NCI-H128 (cell line): ENCODE data around the gene PUS7L.

Source experiments
- DNase-seq: peaks from one replicate; lab custom pipeline; 2025; ENCODE audit not compliant: unreplicated experiment; lab: John Stamatoyannopoulos, UW

Gene PUS7L, protein sequence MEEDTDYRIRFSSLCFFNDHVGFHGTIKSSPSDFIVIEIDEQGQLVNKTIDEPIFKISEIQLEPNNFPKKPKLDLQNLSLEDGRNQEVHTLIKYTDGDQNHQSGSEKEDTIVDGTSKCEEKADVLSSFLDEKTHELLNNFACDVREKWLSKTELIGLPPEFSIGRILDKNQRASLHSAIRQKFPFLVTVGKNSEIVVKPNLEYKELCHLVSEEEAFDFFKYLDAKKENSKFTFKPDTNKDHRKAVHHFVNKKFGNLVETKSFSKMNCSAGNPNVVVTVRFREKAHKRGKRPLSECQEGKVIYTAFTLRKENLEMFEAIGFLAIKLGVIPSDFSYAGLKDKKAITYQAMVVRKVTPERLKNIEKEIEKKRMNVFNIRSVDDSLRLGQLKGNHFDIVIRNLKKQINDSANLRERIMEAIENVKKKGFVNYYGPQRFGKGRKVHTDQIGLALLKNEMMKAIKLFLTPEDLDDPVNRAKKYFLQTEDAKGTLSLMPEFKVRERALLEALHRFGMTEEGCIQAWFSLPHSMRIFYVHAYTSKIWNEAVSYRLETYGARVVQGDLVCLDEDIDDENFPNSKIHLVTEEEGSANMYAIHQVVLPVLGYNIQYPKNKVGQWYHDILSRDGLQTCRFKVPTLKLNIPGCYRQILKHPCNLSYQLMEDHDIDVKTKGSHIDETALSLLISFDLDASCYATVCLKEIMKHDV

DNA sequence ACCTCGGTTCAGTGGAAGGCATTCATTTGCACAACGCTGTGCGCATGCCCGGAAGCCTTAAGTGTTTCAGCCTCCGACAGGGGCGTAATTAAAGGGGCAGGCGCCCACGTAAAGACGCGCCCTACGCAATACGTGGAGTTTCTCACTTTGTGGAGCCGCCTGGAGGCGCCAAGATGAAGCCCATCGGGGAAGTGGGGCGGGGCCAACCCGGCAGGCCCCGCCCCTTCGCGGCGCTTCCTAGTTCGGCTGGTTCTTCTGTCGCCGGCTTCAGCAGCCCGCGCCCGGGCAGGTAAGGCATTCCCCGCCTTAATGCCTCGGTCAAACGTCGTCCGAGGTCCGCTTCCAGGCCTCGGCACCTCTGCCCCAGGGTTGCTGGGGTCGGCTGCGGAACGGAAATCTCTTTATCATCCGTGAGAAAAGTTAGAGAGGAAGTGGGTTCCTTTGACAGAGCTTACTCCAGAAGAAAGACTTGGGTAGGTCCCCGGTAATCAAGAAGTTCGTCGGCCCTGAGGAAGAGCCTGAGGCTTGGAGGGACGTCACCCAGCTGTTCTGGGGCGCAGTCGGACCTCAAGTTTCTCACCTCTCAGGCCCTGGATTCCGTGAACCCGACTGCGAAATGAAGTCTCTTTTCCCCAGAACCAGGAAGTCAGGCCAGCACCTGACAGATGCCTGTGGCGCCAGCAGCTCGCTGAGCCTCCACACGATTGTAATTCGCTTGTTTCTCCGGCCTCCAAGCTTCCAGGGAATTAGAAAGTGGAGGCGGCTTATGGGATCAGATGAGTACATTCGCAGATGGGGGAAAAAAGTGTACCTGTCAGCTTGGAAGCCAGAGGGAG lies at the start of gene PUS7L, which contains the start of gene IRAK4:
PUS7L (minus strand) TSS at position 63 of the 836 bp plus-strand sequence. CDS start 3,545 bp downstream, outside the sequence.
IRAK4 (plus strand) TSS at position 224 of the 836 bp plus-strand sequence. CDS start 9,161 bp downstream, outside the sequence.
- peak; percentile 95 for DNase-seq

GRCh38 chr12:43807386-43807785 lies 48.8 kb upstream of the PUS7L start:
- DNase-seq: no peak

- no peak for DNase-seq
Measured at GRCh38 chr12:43806737-43807072, 48.1 kb upstream of the PUS7L start.

GRCh38 chr12:43805860-43806736 lies 47.5 kb upstream of the PUS7L start, which contains the start of gene TWF1:
Gene TWF1, minus strand, starts transcription at chr12:43806317. Its CDS starts 72 bp downstream, at chr12:43806245.
- DNase-seq: peak; percentile 64

- no peak for DNase-seq
Measured at GRCh38 chr12:43805149-43805859, 46.7 kb upstream of the PUS7L start.

GRCh38 chr12:43797561-43798217 lies 39.1 kb upstream of the PUS7L start:
- DNase-seq: no peak

GRCh38 chr12:43795716-43796280 lies 37.2 kb upstream of the PUS7L start:
- DNase-seq: no peak

- no peak for DNase-seq
Measured at GRCh38 chr12:43789941-43790340, 31.4 kb upstream of the PUS7L start.

DNA sequence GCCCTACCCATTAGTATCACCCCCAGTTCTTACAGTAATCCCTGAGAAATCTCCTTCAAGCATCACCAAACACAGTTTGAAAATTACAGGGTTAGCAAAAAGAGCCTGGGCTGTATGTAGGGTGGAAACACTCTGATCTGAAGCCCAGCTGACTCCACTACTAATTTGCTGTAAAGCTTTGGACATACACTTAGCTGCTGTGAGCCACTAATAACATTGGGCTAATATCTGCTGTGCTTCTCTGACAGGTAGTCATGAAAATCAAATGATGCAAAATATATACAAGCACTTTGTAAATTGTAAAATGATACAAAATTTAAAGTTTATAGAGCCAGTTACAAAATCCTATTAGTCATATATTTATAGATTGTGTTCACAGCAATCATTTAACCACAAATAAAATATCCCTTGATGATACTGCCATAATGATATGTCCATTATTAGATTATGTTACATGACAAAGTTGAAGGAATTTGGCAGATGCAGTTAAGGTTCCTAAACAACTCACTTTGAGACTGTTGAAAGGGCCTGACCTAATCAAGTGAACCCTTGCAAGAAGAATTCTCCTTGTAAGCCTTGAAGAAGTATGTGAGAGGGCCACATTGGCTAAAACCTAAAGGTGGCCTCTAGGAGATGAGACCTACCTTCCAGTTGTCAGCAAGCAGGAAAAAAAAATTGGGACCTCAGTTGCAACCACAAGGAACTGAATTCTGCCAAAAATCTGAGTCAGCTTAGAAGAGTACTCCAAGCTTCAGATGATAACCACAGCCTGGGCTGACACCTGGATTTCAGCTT lies 28.5 kb upstream of the PUS7L start:
- DNase-seq: no peak

GRCh38 chr12:43776498-43776897 lies 17.9 kb upstream of the PUS7L start:
- no peak for DNase-seq

DNA sequence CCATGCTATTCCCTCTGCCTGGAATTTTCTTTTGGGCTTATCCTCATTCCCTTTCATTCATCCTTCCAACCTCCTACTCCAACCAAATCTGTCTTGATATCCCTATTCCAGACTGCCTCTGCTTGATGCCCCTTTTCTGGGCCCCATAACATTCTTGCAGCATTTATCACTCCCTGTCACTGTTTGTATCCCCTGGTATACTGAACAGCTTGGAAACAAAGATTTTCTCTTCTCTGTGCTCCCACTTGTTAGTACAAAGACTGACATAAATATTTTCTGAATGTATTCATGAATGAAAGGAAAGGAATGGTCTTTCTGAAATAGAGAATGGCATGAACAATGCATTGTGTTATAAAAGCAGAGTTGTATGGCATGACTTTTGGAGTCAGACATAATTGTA lies 7.7 kb upstream of the PUS7L start:
- DNase-seq: no peak

GRCh38 chr12:43764528-43764927 lies 5.9 kb upstream of the PUS7L start:
- DNase-seq: no peak

- DNase-seq: no peak
Measured at GRCh38 chr12:43763769-43764168, 5.2 kb upstream of the PUS7L start.

DNA sequence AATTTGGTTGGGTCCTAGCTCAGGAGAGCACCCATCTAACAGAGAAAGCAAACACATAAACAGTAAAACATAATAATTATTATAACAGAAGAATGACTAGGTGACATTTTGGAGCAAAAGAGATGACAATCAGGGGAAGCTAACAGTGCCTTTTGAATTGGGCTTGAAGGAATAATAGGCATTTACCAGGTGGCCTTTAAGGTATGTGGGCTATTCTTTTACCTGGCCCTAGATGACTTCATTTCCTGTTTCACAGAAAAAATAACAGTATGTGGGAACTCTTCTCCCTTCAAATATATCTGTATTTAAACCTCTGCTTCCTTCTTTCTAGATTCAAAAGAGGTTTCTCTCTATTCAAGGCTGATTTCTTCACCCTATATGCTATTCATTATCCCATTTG lies 4.0 kb upstream of the PUS7L start:
- DNase-seq: no peak

DNA sequence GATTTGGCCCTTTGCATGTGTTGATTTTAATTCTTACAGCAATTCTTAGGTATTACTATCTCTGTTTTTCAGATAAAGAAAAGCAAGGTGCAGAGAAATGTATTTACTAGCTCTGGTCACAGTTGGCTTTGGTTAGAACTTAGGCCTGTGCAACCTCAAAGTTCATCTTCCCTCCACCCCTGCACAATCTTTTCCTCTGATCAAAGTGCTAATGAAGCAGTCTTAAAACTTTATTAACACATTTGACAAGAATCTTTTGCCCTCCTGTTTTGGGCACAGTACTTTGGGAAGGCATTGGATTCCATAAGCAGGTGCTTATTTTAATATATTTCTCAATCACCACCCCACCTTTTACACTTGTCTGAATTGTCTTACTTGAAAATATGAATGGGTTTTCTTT lies 2.9 kb upstream of the PUS7L start:
- no peak for DNase-seq

GRCh38 chr12:43760396-43760795 lies 1.8 kb upstream of the PUS7L start:
- no peak for DNase-seq

DNA sequence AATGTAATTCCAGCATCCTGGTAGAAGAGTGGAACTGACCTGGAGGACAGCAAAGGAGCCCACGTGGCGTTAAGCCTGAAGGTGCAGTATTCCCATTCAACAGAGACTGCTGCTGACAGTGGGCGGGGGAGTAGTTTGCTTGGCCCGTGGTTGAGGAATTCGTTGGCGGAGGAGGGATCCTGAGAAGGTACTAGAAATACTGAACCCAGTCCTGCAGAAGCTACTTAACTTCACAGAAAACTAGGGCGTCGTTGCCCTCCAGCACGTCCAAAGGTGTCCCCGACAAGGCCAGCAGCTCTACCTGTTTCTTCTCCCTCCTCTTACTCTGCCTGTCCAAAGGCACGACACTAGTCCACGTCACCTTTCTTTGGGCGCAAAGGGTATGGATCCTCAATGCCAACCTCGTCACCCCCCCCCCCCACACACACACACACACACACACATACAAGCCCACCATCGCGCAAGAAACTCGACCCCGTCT lies 303 bp downstream of the PUS7L start:
- no peak for DNase-seq

- DNase-seq: no peak
Measured at GRCh38 chr12:43754015-43754414, 4.6 kb downstream of the PUS7L start.
